BLaER1 (cell line): ENCODE data around the gene VPS54.
"Not testable (repeated sequence)": the region's sequence is repeated elsewhere in the genome, so short reads cannot be mapped to it uniquely, and the experiment has no call there.

ENCODE experiments used
- H3K27ac ChIP-seq: shearing (Covaris generic); formaldehyde crosslinking; 2 replicates; pipeline ENCODE4 v1.8.1; 2022
- H3K27me3 ChIP-seq: shearing (Covaris generic); formaldehyde crosslinking; 2 replicates; pipeline ENCODE4 v1.8.1; 2022
- H3K36me3 ChIP-seq: shearing (Covaris generic); formaldehyde crosslinking; 2 replicates; pipeline ENCODE4 v1.8.1; 2022
- H3K4me1 ChIP-seq: shearing (Covaris generic); formaldehyde crosslinking; 2 replicates; pipeline ENCODE4 v1.8.1; 2022
- H3K4me2 ChIP-seq: shearing (Covaris generic); formaldehyde crosslinking; 2 replicates; pipeline ENCODE4 v1.8.1; 2022
- H3K4me3 ChIP-seq: shearing (Covaris generic); formaldehyde crosslinking; 2 replicates; pipeline ENCODE4 v1.8.1; 2022
- H3K9ac ChIP-seq: shearing (Covaris generic); formaldehyde crosslinking; 2 replicates; pipeline ENCODE4 v1.8.1; 2022
- H3K9me3 ChIP-seq: shearing (Covaris generic); formaldehyde crosslinking; 2 replicates; pipeline ENCODE4 v1.8.1; 2022
- H4K20me1 ChIP-seq: shearing (Covaris generic); formaldehyde crosslinking; 2 replicates; pipeline ENCODE4 v1.8.1; 2022
- Cebpa-rat ChIP-seq: shearing (Covaris generic); IDR thresholded peaks from 2 replicates; pipeline ENCODE4 v1.8.1; 2022

The VPS54 gene

GRCh38 chr2:63993871-63994270 lies 25.4 kb downstream of the VPS54 start:
- H3K9me3 ChIP-seq, result peaks cover 76% of the 10 kb centered on the region
- TF ChIP-seq Cebpa-rat, result no peak
- no peaks in the 10 kb centered on the region for H3K27me3 ChIP-seq
- peaks cover 20% of the 10 kb centered on the region; the same call in 1 of the 2 replicates for H3K36me3 ChIP-seq
- no peak overlapping the region for H3K9ac ChIP-seq
- H3K4me2 ChIP-seq, result no peak overlapping the region
- peaks cover 11% of the 10 kb centered on the region; the same call in 1 of the 2 replicates for H3K4me1 ChIP-seq
- no peaks in the 10 kb centered on the region for H4K20me1 ChIP-seq
- no peak overlapping the region for H3K27ac ChIP-seq
- H3K4me3 ChIP-seq, result no peak overlapping the region

- Histone ChIP-seq H3K4me1 (peaks cover 11% of the 10 kb centered on the region; the same call in 1 of the 2 replicates), H3K9me3 (peaks cover 76% of the 10 kb centered on the region), H3K36me3 (peaks cover 19% of the 10 kb centered on the region; the same call in 1 of the 2 replicates)
- H3K4me3 ChIP-seq, H3K27ac ChIP-seq, H3K27me3 ChIP-seq, H3K4me2 ChIP-seq, H4K20me1 ChIP-seq, H3K9ac ChIP-seq: not testable (repeated sequence)
These were observed 26.1 kb downstream of the VPS54 start for GRCh38 chr2:63993130-63993584.

DNA sequence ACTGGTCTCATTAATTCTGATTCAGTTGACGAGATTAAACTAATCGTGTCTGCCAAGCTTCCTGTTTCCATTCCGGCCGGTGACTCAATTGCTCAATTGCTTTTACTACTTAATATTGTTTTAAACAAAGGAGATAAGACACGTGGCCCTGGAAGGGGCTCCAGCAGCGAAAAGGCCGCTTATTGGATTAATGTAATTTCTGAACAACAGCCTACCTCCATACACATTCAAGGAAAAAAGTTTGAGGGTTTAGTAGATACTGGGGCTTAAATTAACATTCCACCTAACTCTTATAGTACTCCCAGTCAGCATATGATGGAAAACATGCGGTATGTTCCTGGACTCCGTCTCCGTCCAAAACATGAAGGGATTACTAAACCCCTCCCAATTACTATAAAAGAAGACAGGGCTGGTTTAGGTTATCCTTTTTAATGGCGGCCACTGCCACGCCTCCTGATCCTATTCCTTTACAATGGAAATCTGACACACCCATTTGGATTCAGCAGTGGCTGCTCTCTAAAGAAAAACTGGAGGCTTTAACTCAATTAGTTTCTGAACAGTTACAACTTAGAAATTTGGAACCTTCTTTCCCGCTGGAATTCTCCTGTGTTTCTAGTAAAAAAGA lies 27.1 kb downstream of the VPS54 start:
- Histone ChIP-seq H3K9ac (no peak overlapping the region), H3K27ac (no peak overlapping the region), H4K20me1 (no peaks in the 10 kb centered on the region), H3K9me3 (peaks cover 67% of the 10 kb centered on the region), H3K36me3 (peaks cover 19% of the 10 kb centered on the region; the same call in 1 of the 2 replicates), H3K27me3 (no peaks in the 10 kb centered on the region), H3K4me3 (no peak overlapping the region), H3K4me1 (peaks cover 11% of the 10 kb centered on the region; the same call in 1 of the 2 replicates), H3K4me2 (no peak overlapping the region)
- TF ChIP-seq Cebpa-rat, result no peak

DNA sequence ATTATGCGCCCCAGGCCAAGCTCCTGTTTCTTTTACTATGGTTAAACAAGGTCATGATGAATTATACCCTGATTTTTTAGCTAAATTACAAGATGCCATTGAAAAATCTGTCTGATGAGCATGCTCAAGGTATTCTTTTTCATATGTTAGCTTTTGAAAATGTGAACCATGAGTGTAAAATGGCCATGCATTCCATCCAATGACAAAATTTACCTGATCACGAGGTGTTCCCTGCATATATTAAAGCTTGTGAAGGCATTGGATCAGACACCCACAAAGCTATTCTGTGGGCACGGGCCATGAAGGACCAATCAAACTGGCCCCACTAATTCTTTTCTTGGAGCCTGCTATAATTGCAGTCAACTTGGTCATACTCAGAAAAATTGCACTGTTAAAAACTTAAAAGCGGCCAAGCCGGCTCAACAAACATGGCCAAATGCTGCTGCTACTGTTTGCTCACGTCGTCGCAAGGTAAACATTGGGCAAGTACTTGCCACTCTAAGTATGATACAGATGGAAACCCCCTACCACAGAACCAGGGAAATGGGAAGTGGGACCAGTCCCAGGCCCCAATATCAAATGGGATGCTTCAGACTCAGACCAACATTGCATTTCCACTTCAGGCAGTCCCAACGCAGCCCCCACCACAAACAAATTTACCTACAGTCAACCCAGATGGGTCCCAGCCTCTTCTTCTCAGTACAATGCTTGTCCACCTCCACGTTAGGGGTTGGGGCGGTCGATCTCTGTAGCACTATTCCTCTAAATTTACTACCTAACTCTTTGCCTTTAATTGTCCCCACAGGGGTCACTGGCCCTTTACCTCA lies 27.8 kb downstream of the VPS54 start:
- H3K4me1 ChIP-seq, result peaks cover 11% of the 10 kb centered on the region; the same call in 1 of the 2 replicates
- H3K9me3 ChIP-seq, result peaks cover 59% of the 10 kb centered on the region
- H4K20me1 ChIP-seq, H3K4me2 ChIP-seq, H3K27me3 ChIP-seq, H3K27ac ChIP-seq, H3K9ac ChIP-seq, H3K4me3 ChIP-seq: not testable (repeated sequence)
- peaks cover 19% of the 10 kb centered on the region; the same call in 1 of the 2 replicates for H3K36me3 ChIP-seq

GRCh38 chr2:63990072-63990471 lies 29.2 kb downstream of the VPS54 start:
- Histone ChIP-seq H3K27ac (no peak overlapping the region), H3K4me1 (peaks cover 11% of the 10 kb centered on the region; the same call in 1 of the 2 replicates), H3K9me3 (peaks cover 50% of the 10 kb centered on the region), H3K27me3 (no peaks in the 10 kb centered on the region), H4K20me1 (no peaks in the 10 kb centered on the region; the same call in 1 of the 2 replicates), H3K4me2 (no peak overlapping the region), H3K4me3 (no peak overlapping the region), H3K36me3 (peaks cover 19% of the 10 kb centered on the region; the same call in 1 of the 2 replicates), H3K9ac (no peak overlapping the region)
- TF ChIP-seq Cebpa-rat, result no peak

GRCh38 chr2:63988842-63989436 lies 30.3 kb downstream of the VPS54 start:
- Histone ChIP-seq H3K36me3 (peaks cover 19% of the 10 kb centered on the region; the same call in 1 of the 2 replicates), H3K9me3 (peaks cover 50% of the 10 kb centered on the region)
- not testable (repeated sequence) for H3K27me3 ChIP-seq, H4K20me1 ChIP-seq, H3K4me3 ChIP-seq, H3K27ac ChIP-seq, H3K4me1 ChIP-seq, H3K9ac ChIP-seq, H3K4me2 ChIP-seq

DNA sequence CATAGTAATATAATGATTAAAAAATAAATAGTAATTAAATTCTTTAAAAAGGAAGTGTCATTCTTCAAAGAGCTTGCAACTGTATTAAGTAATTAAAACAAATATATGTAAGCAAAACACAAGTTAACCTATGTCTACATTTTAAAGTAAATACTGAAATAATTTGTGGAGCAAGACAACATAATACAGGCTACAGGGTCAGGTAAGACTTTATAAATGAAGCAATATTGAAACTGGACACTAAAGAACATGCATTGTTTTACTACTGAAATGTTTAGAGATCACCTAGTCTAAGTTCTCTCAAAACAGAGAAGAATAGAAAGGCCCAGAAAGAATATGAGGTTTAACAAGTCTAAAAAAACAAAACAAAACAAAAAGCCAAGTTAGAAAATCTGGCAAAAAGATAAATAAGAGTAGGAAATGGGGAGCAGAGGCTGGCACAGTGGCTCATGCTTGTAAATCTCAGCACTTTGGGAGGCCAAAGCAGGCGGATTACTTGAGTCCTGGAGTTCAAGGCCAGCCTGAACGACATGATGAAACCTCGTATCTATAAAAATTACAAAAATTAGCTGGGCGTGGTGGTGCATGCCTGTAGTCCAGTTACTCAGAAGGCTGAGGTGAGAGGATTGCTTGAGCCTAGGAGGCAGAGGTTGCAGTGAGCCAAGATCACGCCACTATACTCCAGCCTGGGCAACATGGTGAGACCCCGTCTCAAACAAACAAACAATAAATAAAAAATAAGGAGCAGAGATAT lies 34.4 kb downstream of the VPS54 start:
- Histone ChIP-seq H3K27me3 (no peaks in the 10 kb centered on the region), H3K9me3 (peaks cover 15% of the 10 kb centered on the region), H3K4me2 (no peak overlapping the region), H3K36me3 (peaks cover 39% of the 10 kb centered on the region), H3K27ac (no peak overlapping the region), H3K4me1 (no peaks in the 10 kb centered on the region), H3K4me3 (no peak overlapping the region), H4K20me1 (no peaks in the 10 kb centered on the region; the same call in 1 of the 2 replicates), H3K9ac (no peak overlapping the region)
- no peak for TF ChIP-seq Cebpa-rat

GRCh38 chr2:63983986-63984605 lies 35.1 kb downstream of the VPS54 start:
- Histone ChIP-seq H3K36me3 (peaks cover 38% of the 10 kb centered on the region), H3K9ac (no peak overlapping the region), H3K4me2 (no peak overlapping the region), H3K4me3 (no peak overlapping the region), H3K4me1 (no peaks in the 10 kb centered on the region), H4K20me1 (no peaks in the 10 kb centered on the region; the same call in 1 of the 2 replicates), H3K27ac (no peak overlapping the region), H3K9me3 (peaks cover 8% of the 10 kb centered on the region), H3K27me3 (no peaks in the 10 kb centered on the region)
- TF ChIP-seq Cebpa-rat, result no peak

- H3K9me3 ChIP-seq, result no peaks in the 10 kb centered on the region
- H3K36me3 ChIP-seq, result peaks cover 50% of the 10 kb centered on the region
- no peak overlapping the region for H3K27ac ChIP-seq
- no peaks in the 10 kb centered on the region for H3K27me3 ChIP-seq
- no peak for TF ChIP-seq Cebpa-rat
- H3K4me1 ChIP-seq, result no peaks in the 10 kb centered on the region
- no peak overlapping the region for H3K9ac ChIP-seq
- no peaks in the 10 kb centered on the region; the same call in 1 of the 2 replicates for H4K20me1 ChIP-seq
- H3K4me2 ChIP-seq, result no peak overlapping the region
- H3K4me3 ChIP-seq, result no peak overlapping the region
These were observed 36.9 kb downstream of the VPS54 start for GRCh38 chr2:63982335-63982734.
